ES-I3 (cell line): ENCODE data around the gene BCKDHA.
"Not testable (repeated sequence)": the region's sequence is repeated elsewhere in the genome, so short reads cannot be mapped to it uniquely, and the experiment has no call there.

Source experiments
- H3K36me3 ChIP-seq: 2 replicates; pipeline ENCODE4 v1.6.1; 2013; ENCODE audit warnings: mild to moderate bottlenecking, low read length, control low read depth, moderate library complexity; ENCODE audit not compliant: insufficient read depth
- H3K4me1 ChIP-seq: 2 replicates; pipeline ENCODE4 v1.6.1; 2013; ENCODE audit warnings: mild to moderate bottlenecking, control low read depth, low read length; ENCODE audit not compliant: insufficient read depth
- H3K9ac ChIP-seq: 2 replicates; pipeline ENCODE4 v1.6.1; 2013; ENCODE audit warnings: low read depth, mild to moderate bottlenecking, low read length, moderate library complexity
- H3K9me3 ChIP-seq: 2 replicates; pipeline ENCODE4 v1.6.1; 2013; ENCODE audit warnings: mild to moderate bottlenecking, low read length, moderate library complexity; ENCODE audit not compliant: control insufficient read depth, insufficient read depth

The BCKDHA gene

GRCh38 chr19:41405776-41406175 lies 8.2 kb downstream of the BCKDHA start:
- Histone ChIP-seq H3K36me3 (no peaks in the 10 kb centered on the region), H3K9ac (no peak overlapping the region), H3K9me3 (no peaks in the 10 kb centered on the region), H3K4me1 (peaks cover 24% of the 10 kb centered on the region)

GRCh38 chr19:41407271-41407670 lies 9.7 kb downstream of the BCKDHA start:
- Histone ChIP-seq H3K4me1 (peaks cover 24% of the 10 kb centered on the region), H3K9me3 (no peaks in the 10 kb centered on the region), H3K9ac (no peak overlapping the region), H3K36me3 (no peaks in the 10 kb centered on the region)

- Histone ChIP-seq H3K36me3 (no peaks in the 10 kb centered on the region), H3K4me1 (peaks cover 24% of the 10 kb centered on the region), H3K9ac (no peak overlapping the region)
Observed at GRCh38 chr19:41408256-41408655, 10.6 kb downstream of the BCKDHA start.

GRCh38 chr19:41408846-41409245 lies 11.2 kb downstream of the BCKDHA start:
- H3K4me1 ChIP-seq, result peaks cover 24% of the 10 kb centered on the region
- not testable (repeated sequence) for H3K36me3 ChIP-seq, H3K9me3 ChIP-seq, H3K9ac ChIP-seq

More at GRCh38 chr19:41408256-41408655, 10.6 kb downstream of the BCKDHA start:
- H3K9me3 ChIP-seq, result no peaks in the 10 kb centered on the region

- H3K9me3 ChIP-seq, result no peaks in the 10 kb centered on the region
- H3K4me1 ChIP-seq, result peaks cover 24% of the 10 kb centered on the region
- no peaks in the 10 kb centered on the region for H3K36me3 ChIP-seq
- no peak overlapping the region; the same call in 1 of the 2 replicates for H3K9ac ChIP-seq
Observed at GRCh38 chr19:41409288-41409687, 11.7 kb downstream of the BCKDHA start.

- H3K9me3 ChIP-seq, result no peaks in the 10 kb centered on the region
- peaks cover 24% of the 10 kb centered on the region for H3K4me1 ChIP-seq
- no peaks in the 10 kb centered on the region; the same call in 1 of the 2 replicates for H3K36me3 ChIP-seq
- H3K9ac ChIP-seq, result no peak overlapping the region
Observed at GRCh38 chr19:41410336-41411054, 12.9 kb downstream of the BCKDHA start.

GRCh38 chr19:41411100-41411967 lies 13.7 kb downstream of the BCKDHA start:
- H3K9me3 ChIP-seq, result no peaks in the 10 kb centered on the region

GRCh38 chr19:41411968-41412265 lies 14.3 kb downstream of the BCKDHA start:
- H3K9ac ChIP-seq, result no peak overlapping the region
- no peaks in the 10 kb centered on the region for H3K9me3 ChIP-seq
- peaks cover 22% of the 10 kb centered on the region for H3K4me1 ChIP-seq
- H3K36me3 ChIP-seq, result no peaks in the 10 kb centered on the region; the same call in 1 of the 2 replicates

More at GRCh38 chr19:41411100-41411967, 13.7 kb downstream of the BCKDHA start:
- Histone ChIP-seq H3K9ac (no peak overlapping the region), H3K36me3 (no peaks in the 10 kb centered on the region; the same call in 1 of the 2 replicates), H3K4me1 (peaks cover 24% of the 10 kb centered on the region)

- Histone ChIP-seq H3K9ac (no peak overlapping the region), H3K36me3 (no peaks in the 10 kb centered on the region; the same call in 1 of the 2 replicates), H3K9me3 (no peaks in the 10 kb centered on the region), H3K4me1 (peaks cover 13% of the 10 kb centered on the region)
Observed at GRCh38 chr19:41412953-41413352, 15.3 kb downstream of the BCKDHA start.

- Histone ChIP-seq H3K9me3 (no peaks in the 10 kb centered on the region), H3K4me1 (peaks cover 7% of the 10 kb centered on the region), H3K36me3 (no peaks in the 10 kb centered on the region; the same call in 1 of the 2 replicates), H3K9ac (no peak overlapping the region)
Observed at GRCh38 chr19:41413947-41414346, 16.3 kb downstream of the BCKDHA start.

GRCh38 chr19:41414461-41414860 lies 16.8 kb downstream of the BCKDHA start:
- no peaks in the 10 kb centered on the region; the same call in 1 of the 2 replicates for H3K36me3 ChIP-seq
- peaks cover 2% of the 10 kb centered on the region for H3K4me1 ChIP-seq
- H3K9me3 ChIP-seq, result no peaks in the 10 kb centered on the region
- no peak overlapping the region for H3K9ac ChIP-seq

GRCh38 chr19:41415154-41415571 lies 17.5 kb downstream of the BCKDHA start:
- no peaks in the 10 kb centered on the region; the same call in 1 of the 2 replicates for H3K4me1 ChIP-seq
- H3K36me3 ChIP-seq, result peaks cover 1% of the 10 kb centered on the region
- no peaks in the 10 kb centered on the region for H3K9me3 ChIP-seq
- H3K9ac ChIP-seq, result no peak overlapping the region

GRCh38 chr19:41416194-41416674 lies 18.6 kb downstream of the BCKDHA start:
- H3K9me3 ChIP-seq, result no peaks in the 10 kb centered on the region
- no peak overlapping the region for H3K9ac ChIP-seq
- no peaks in the 10 kb centered on the region; the same call in 1 of the 2 replicates for H3K4me1 ChIP-seq
- peaks cover 4% of the 10 kb centered on the region for H3K36me3 ChIP-seq

GRCh38 chr19:41420101-41420880 lies 22.7 kb downstream of the BCKDHA start:
- Histone ChIP-seq H3K9ac (no peak overlapping the region), H3K36me3 (peaks cover 4% of the 10 kb centered on the region)

More at GRCh38 chr19:41420101-41420880, 22.7 kb downstream of the BCKDHA start:
- Histone ChIP-seq H3K9me3 (no peaks in the 10 kb centered on the region), H3K4me1 (no peaks in the 10 kb centered on the region; the same call in 1 of the 2 replicates)
